Endometrial microvascular endothelial cells (primary cell): Measurements from ENCODE around the gene KAZN. TPM values are rescaled to one million over a fixed set of nuclear protein-coding genes. Genes with fewer than 3 reads are reported as not detected.

Experiments used
- in situ Hi-C: cut with HindIII; loops from 2 replicates; pipeline ENCODE4 v1.10.0; 2017; ENCODE audit warnings: low sequenced_read_pairs, low pct_unique_long_range_greater_than_20kb; ENCODE audit errors: inconsistent ontology term
- total RNA-seq: library from RNA; depleted of rRNA; stranded (reverse); fragments of >200 nt; gene quantifications from one replicate; pipeline ENCODE4 v1.2.3, GENCODE V29; 2015; ENCODE audit errors: inconsistent ontology term

The KAZN gene
- total RNA-seq, 1 donor from 2014 or later, result 0.93 TPM

DNA sequence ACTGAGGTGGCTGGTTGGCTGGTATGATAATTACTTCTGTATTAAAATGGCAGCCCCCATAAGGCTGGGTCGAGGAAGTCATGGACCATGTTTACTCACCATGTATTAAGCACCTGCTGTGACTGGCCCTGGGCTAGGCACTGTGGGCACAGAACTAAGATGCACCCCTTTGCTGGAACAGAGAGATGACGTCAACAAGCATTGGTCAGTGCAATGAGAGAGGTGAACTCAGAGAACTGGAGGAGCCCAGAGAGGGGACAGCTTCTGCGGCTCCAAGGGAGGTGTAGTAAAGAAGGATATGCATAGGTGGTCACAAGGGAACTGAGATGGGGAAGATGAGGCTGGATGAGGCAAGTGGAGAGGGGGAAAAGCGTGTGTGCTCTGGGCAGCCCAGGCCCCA lies 88.7 kb downstream of the KAZN start:
- in situ Hi-C loops, result no loop called here

- in situ Hi-C loops, result no loop called here
Measured at GRCh38 chr1:14689996-14690615, 91.6 kb downstream of the KAZN start.

DNA sequence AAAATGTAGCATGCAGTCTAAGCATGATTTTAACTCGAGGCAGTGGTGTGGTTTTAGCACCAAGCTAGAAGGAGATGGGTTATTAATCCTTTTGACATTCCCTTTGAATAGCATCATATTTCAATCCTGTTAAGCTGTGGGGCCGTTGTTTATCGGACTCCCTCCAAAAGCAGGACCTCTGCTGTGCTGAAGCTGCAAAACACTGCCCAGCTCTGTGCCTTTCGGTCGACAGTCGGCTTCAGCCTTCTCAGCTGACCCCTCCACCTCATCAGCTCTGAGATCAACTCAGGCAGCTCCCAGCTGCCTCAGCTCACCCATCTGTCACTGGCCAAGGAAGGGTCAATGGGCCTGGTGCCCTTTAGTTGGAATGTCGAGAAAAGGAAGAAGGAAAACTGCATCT lies 95.5 kb downstream of the KAZN start:
- in situ Hi-C loops, result no loop called here

- in situ Hi-C loops, result no loop called here
Measured at GRCh38 chr1:14694589-14694988, 96.1 kb downstream of the KAZN start.

DNA sequence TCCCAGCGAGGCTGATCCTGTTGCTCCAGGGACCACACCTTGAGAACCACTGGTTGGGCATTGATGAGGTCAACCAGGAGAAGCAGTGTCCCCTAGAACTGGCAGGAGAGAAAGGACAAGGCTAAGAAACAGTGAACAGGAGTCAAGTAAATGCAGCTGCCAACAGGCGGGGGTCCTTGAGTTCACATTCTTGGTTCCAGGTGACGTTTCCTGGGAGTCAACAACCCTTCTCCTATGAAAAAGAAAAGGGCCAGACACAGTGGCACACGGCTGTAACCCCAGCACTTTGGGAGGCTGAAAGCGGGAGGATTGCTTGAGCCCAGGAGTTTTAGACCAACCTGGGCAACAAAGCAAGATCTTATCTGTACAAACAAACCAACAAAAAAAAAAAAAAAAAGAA lies 98.3 kb downstream of the KAZN start:
- in situ Hi-C loops, result no loop called here

DNA sequence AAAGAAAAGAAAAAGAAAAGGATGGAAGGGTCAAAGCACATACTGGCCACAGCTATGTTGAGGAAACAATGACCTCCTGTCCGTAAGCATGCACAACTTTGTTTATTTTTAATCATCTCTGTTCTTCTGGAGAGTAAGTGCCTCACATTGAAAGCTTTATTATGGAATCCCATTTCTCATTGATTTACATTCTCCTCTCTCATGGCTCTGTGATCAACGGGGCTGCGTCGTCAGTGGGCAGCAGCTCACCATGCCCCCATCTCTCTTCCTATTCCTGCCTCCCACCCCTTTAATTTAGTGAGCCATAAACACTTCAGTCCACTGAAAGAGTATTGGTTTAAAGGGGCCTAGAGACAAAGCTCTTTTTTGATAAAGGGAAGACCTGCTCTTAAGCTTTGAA lies 98.9 kb downstream of the KAZN start:
- in situ Hi-C loops, result no loop called here

- in situ Hi-C loops, result no loop called here
Measured at GRCh38 chr1:14698314-14698713, 99.8 kb downstream of the KAZN start.

GRCh38 chr1:14699620-14700019 lies 101.1 kb downstream of the KAZN start:
- in situ Hi-C loops, result no loop called here

- in situ Hi-C loops, result no loop called here
Measured at GRCh38 chr1:14704846-14705245, 106.4 kb downstream of the KAZN start.

DNA sequence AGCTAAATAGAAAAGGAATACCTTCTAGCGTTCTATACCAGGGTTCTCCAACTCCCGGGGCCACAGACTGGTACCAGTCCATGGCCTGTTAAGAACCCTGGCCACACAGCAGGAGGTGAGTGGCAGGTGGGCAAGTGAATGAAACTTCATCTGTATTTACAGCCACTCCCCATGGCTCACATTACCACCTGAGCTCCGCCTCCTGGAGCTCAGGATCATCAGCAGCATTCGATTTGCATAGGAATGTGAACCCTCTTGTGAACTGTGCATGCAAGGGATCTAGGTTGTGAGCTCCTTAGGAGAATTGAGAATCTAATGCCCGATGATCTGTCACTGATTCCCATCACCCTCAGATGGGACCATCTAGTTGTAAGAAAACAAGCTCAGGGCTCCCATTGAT lies 107.3 kb downstream of the KAZN start:
- in situ Hi-C loops, result no loop called here

DNA sequence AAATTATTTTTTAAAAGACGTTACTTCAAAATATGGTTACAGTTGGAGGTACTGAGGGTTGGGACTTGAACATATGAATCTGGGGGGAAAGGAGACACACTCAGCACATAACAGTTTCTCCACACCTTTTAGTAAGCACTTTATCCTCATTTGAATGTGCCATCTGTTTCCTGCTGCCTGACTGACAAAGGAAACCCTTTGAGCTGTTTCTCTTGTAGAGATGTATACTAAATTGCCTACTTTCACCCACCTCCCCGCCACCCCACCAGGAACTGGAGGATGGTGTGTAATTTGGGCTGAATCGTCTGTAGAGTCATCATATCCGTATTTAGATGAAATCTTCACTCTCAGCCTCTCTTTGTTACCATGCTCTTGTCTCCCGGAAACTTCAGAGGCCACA lies 108.1 kb downstream of the KAZN start:
- in situ Hi-C loops, result no loop called here

GRCh38 chr1:14707531-14708445 lies 109.3 kb downstream of the KAZN start:
- in situ Hi-C loops, result no loop called here

GRCh38 chr1:14710331-14710730 lies 111.8 kb downstream of the KAZN start:
- in situ Hi-C loops, result no loop called here

DNA sequence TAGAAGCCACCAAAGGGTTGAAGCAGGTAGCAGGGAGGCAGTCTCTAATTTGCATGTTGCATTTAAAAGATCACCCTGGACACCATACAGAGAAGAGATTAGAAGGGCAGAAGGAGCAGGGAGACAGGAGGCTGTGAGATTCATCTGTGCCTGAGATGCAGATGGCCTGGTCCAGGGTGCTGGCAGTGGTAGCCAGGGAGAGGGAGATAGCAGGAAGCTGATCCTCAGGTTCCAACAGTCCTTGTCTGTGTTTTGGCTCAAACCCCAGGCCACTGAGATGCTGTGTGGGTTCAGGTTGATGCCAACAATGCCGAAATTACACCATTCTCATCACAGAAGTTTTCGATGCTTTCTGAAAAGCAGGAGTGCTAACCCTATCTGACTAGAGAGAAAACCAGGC lies 113.7 kb downstream of the KAZN start:
- in situ Hi-C loops, result no loop called here

GRCh38 chr1:14713077-14713476 lies 114.6 kb downstream of the KAZN start:
- in situ Hi-C loops, result no loop called here

- in situ Hi-C loops, result no loop called here
Measured at GRCh38 chr1:14715266-14715665, 116.8 kb downstream of the KAZN start.

DNA sequence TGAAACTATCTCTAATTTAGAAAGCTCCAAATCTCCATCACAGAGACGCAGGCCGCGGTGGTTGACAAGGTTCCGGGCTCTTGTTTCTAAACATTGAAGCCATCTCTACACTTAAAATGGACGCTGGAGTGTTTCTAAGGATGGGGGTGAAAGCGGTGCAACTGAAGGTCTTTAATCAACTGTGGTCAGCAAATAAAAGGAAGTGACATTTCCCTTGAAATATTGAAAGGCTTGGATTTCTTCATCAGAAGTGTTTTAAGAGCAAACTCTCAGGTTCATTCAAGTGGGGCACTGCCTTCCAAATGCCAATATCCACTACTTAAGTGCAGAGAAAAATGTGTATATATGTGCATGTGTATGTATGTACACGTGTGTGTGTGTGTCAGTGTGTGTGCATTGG lies 117.3 kb downstream of the KAZN start:
- in situ Hi-C loops, result no loop called here

GRCh38 chr1:14716474-14716873 lies 118.0 kb downstream of the KAZN start:
- in situ Hi-C loops, result no loop called here

GRCh38 chr1:14718476-14718875 lies 120.0 kb downstream of the KAZN start:
- in situ Hi-C loops, result no loop called here

- in situ Hi-C loops, result no loop called here
Measured at GRCh38 chr1:14723401-14723800, 124.9 kb downstream of the KAZN start.
